B cell (primary cell): ENCODE measurements around the gene SEMA3A. TPM values are rescaled to one million over a fixed set of nuclear protein-coding genes. Genes with fewer than 3 reads are reported as not detected.

Experiments
- ATAC-seq: fragments of 200-7000 bp; cut with Tn5 transposase; one replicate; pipeline ENCODE4 v1.10.0; 2021; ENCODE audit warnings: low read depth, mild to moderate bottlenecking, moderate number of reproducible peaks, moderate library complexity
- CTCF ChIA-PET: fragments of 350-600 bp; sonication (Branson Sonifier 250); formaldehyde crosslinking; loops from one replicate; lab custom pipeline; 2021; ENCODE audit warnings: antibody characterized with exemption, inconsistent platforms; lab: Charles Lee
- POLR2A ChIA-PET: fragments of 350-600 bp; sonication (Branson Sonifier 250); formaldehyde crosslinking; loops from one replicate; lab custom pipeline; 2021; ENCODE audit warnings: antibody characterized with exemption; lab: Charles Lee
- DNase-seq: peaks from one replicate; pipeline ENCODE4 v3.0.0; 2013
- H2AFZ ChIP-seq: 2 replicates; pipeline ENCODE4 v1.6.1; 2012; ENCODE audit warnings: mild to moderate bottlenecking, low read depth, low read length; ENCODE audit not compliant: insufficient read depth, poor library complexity, severe bottlenecking
- H3K27ac ChIP-seq, 2 donors: 1 replicate in 1 of 2; 2 replicates in 1 of 2; pipeline ENCODE4 v1.5.1; 2012 to 2013; ENCODE audit warnings: low read length in 2 of 2, mild to moderate bottlenecking in 2 of 2, moderate library complexity in 1 of 2
- H3K27me3 ChIP-seq, 4 experiments: fragments of 200-600 bp in 1 of 4; sonication (generic) in 1 of 4; replicated peaks in 1 of 4; 1 replicate in 2 of 4; 2 replicates in 2 of 4; pipeline versions ENCODE4 v1.6.1 to v1.7.0; 2013 to 2016; ENCODE audit warnings: low read length in 3 of 4, mild to moderate bottlenecking in 2 of 4, mixed read lengths in 1 of 4, moderate library complexity in 1 of 4; ENCODE audit not compliant: insufficient read depth in 4 of 4, control insufficient read depth in 3 of 4; ENCODE audit errors: control extremely low read depth in 1 of 4
- H3K36me3 ChIP-seq, 2 experiments: replicated peaks in 1 of 2; 1 replicate in 1 of 2; 2 replicates in 1 of 2; pipeline versions ENCODE4 v1.6.1 to v1.7.1; 2013; ENCODE audit warnings: low read length in 1 of 2; ENCODE audit not compliant: insufficient read depth in 2 of 2, control insufficient read depth in 1 of 2; ENCODE audit errors: control extremely low read depth in 1 of 2, extremely low read depth in 1 of 2
- H3K4me1 ChIP-seq, 2 donors: fragments of 200-600 bp in 1 of 2; sonication (generic) in 1 of 2; 1 replicate in 1 of 2; 2 replicates in 1 of 2; pipeline versions ENCODE4 v1.5.1 to v1.6.1; 2013 to 2017; ENCODE audit warnings: low read length in 2 of 2; ENCODE audit not compliant: control insufficient read depth in 2 of 2, insufficient read depth in 2 of 2
- H3K4me2 ChIP-seq: replicated peaks from 2 replicates; pipeline ENCODE3; 2012; ENCODE audit warnings: mild to moderate bottlenecking, low read depth, low read length; ENCODE audit not compliant: poor library complexity, severe bottlenecking
- H3K4me3 ChIP-seq, 5 experiments: fragments of 200-600 bp in 1 of 5; sonication (generic) in 1 of 5; 1 replicate in 3 of 5; 2 replicates in 2 of 5; pipeline versions ENCODE4 v1.5.1 to v1.7.0; 2011 to 2016; ENCODE audit warnings: low read length in 4 of 5, mild to moderate bottlenecking in 4 of 5, low read depth in 2 of 5, control low read depth in 1 of 5, moderate library complexity in 1 of 5; ENCODE audit not compliant: insufficient read depth in 1 of 5; ENCODE audit errors: control extremely low read depth in 1 of 5, extremely low read depth in 1 of 5
- H3K79me2 ChIP-seq: fragments of 200-600 bp; sonication (generic); one replicate; pipeline ENCODE4 v1.6.0; 2016; ENCODE audit warnings: low read length; ENCODE audit not compliant: control insufficient read depth, insufficient read depth
- H3K9ac ChIP-seq: fragments of 200-600 bp; sonication (generic); 2 replicates; pipeline ENCODE4 v1.6.1; 2017; ENCODE audit warnings: mild to moderate bottlenecking, low read length, moderate library complexity
- H3K9me3 ChIP-seq, 3 donors: one replicate each; pipeline versions ENCODE4 v1.6.1 to v1.7.1; 2013; ENCODE audit warnings: low read length in 2 of 3; ENCODE audit not compliant: control insufficient read depth in 2 of 3, insufficient read depth in 1 of 3; ENCODE audit errors: control extremely low read depth in 1 of 3
- H4K20me1 ChIP-seq: 2 replicates; pipeline ENCODE4 v1.6.0; 2012; ENCODE audit warnings: mild to moderate bottlenecking, low read length; ENCODE audit not compliant: insufficient read depth, control insufficient read depth, poor library complexity, severe bottlenecking
- H3K27ac Mint-ChIP-seq: one replicate; pipeline ENCODE4 v1.8.0; 2021; ENCODE audit warnings: mixed read lengths
- H3K27me3 Mint-ChIP-seq: one replicate; pipeline ENCODE4 v1.8.0; 2021; ENCODE audit warnings: mixed read lengths
- H3K4me1 Mint-ChIP-seq: one replicate; pipeline ENCODE4 v1.8.0; 2021; ENCODE audit warnings: mixed read lengths
- H3K4me3 Mint-ChIP-seq: one replicate; pipeline ENCODE4 v1.8.0; 2021; ENCODE audit warnings: mixed read lengths
- H3K9me3 Mint-ChIP-seq: one replicate; pipeline ENCODE4 v1.8.0; 2022; ENCODE audit warnings: mixed read lengths; ENCODE audit not compliant: insufficient read depth
- EZH2 ChIP-seq: IDR thresholded peaks from 2 replicates; pipeline ENCODE4 v1.6.1; 2012; ENCODE audit warnings: borderline replicate concordance, low read depth, mild to moderate bottlenecking, moderate library complexity, low read length; ENCODE audit not compliant: insufficient read depth, poor library complexity, severe bottlenecking
- WGBS: methylation state at CpG from one replicate; pipeline ENCODE4 v1.1.5; 2013; ENCODE audit warnings: missing lambda C conversion rate; ENCODE audit not compliant: insufficient coverage; 5-methylcytosine and 5-hydroxymethylcytosine counted together
- intact Hi-C: fragments of 100-400 bp; cut with micrococcal nuclease; formaldehyde crosslinking; loops from one replicate; pipeline ENCODE4 v1.10.0; 2022
- polyA plus RNA-seq: library from polyadenylated mRNA; depleted of rRNA; stranded (reverse); fragments of >200 nt; gene quantifications from 2 replicates; pipeline ENCODE4 v1.2.3, GENCODE V29; 2012
- total RNA-seq, 2 donors: library from RNA; stranded (reverse); fragments of 120-200 nt in 1 of 2; gene quantifications; 1 replicate in 1 of 2; 2 replicates in 1 of 2; pipeline versions ENCODE4 v1.2.3 to v1.2.4, GENCODE V29; 2013 to 2022
- TF ChIP-seq, protein P1 (sequence below): fragments of 200-600 bp; IDR thresholded peaks from one replicate; pipeline ENCODE4 v1.8.0; 2022; ENCODE audit warnings: antibody characterized with exemption, mild to moderate bottlenecking

SEMA3A gene
- total and polyA plus RNA-seq, 2 donors (not counting 1 experiment from before 2014, with no cell fraction given): not detected

DNA sequence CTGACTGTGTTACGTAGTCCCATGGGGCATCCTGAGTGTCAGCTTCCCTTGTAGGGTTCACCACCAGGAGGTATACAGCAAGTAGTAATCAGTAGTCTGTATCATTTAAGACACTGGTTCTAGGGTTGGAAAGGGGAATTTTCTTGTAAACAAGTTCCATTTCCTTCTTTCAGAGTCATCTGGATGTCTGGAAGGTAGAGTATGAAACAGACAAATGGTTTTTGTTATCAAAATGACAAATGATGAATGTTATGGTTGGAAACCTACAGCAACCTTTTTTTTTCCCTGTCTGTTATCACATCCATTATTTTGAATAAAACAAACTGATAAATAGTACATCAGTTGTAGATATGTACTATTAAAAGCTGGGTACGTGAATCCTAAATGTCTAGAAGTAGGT lies 19.1 kb downstream of the SEMA3A start:
- Histone ChIP-seq H3K9ac (no peak overlapping the region), H3K27ac (no peak overlapping the region), H3K79me2 (no peaks in the 10 kb centered on the region), H3K36me3 (no peaks in the 10 kb centered on the region), H2AFZ (no peak overlapping the region), H3K9me3 (peaks cover 0 to 4% (median 0%) of the 10 kb centered on the region in 3 donors), H3K4me1 (no peaks in the 10 kb centered on the region), H4K20me1 (no peaks in the 10 kb centered on the region), H3K4me2 (no peak overlapping the region), H3K27me3 (no peaks in the 10 kb centered on the region), H3K4me3 (no peak overlapping the region)
- ChIA-PET CTCF (no interaction called here), POLR2A (no interaction called here)
- Mint-ChIP-seq H3K27me3 (no peaks in the 10 kb centered on the region), H3K27ac (no peak overlapping the region), H3K4me1 (no peaks in the 10 kb centered on the region), H3K4me3 (no peak overlapping the region), H3K9me3 (no peaks in the 10 kb centered on the region)
- DNase-seq (no peak), ATAC-seq (no peak)
- no peak for TF ChIP-seq EZH2
- TF ChIP-seq, protein P1, sequence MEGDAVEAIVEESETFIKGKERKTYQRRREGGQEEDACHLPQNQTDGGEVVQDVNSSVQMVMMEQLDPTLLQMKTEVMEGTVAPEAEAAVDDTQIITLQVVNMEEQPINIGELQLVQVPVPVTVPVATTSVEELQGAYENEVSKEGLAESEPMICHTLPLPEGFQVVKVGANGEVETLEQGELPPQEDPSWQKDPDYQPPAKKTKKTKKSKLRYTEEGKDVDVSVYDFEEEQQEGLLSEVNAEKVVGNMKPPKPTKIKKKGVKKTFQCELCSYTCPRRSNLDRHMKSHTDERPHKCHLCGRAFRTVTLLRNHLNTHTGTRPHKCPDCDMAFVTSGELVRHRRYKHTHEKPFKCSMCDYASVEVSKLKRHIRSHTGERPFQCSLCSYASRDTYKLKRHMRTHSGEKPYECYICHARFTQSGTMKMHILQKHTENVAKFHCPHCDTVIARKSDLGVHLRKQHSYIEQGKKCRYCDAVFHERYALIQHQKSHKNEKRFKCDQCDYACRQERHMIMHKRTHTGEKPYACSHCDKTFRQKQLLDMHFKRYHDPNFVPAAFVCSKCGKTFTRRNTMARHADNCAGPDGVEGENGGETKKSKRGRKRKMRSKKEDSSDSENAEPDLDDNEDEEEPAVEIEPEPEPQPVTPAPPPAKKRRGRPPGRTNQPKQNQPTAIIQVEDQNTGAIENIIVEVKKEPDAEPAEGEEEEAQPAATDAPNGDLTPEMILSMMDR: no peak
- no CpG with 5 or more reads among the region's 2 CpGs for WGBS
- intact Hi-C loops: no loop called here

DNA sequence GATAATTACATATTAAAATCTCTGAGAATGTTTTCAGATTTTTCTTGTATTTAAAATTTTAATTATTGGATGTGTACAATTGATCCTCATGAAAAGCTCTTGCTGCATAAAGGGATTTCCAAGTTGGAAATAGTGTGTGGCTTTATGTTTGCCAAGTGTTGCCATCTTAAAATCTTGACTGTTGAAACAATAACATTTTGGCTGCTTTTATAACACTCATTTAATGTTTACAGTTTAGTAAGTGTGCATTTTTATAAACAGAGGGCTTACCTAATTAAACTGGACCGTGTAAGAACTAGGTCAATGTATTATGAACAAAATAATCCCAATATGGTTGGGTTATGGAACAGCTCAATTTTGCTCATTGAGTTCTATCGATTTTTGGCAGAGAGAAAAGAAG lies 23.9 kb downstream of the SEMA3A start:
- H3K27me3 ChIP-seq: no peaks in the 10 kb centered on the region
- H2AFZ ChIP-seq: no peak overlapping the region
- H3K4me3 ChIP-seq: no peak overlapping the region
- H3K9me3 Mint-ChIP-seq: no peaks in the 10 kb centered on the region
- no peaks in the 10 kb centered on the region for H3K4me1 ChIP-seq
- H3K9me3 ChIP-seq: peaks cover 0 to 5% (median 0%) of the 10 kb centered on the region in 3 donors
- no peaks in the 10 kb centered on the region for H3K79me2 ChIP-seq
- no peaks in the 10 kb centered on the region for H3K36me3 ChIP-seq
- no peaks in the 10 kb centered on the region for H3K4me1 Mint-ChIP-seq
- WGBS: no CpG with 5 or more reads among the region's 2 CpGs
- no peak for DNase-seq
- ChIA-PET POLR2A (no interaction called here), CTCF (interaction anchor here (1.2 kb wide), 1 partner anchor 10 kb away, joined by 3 read pairs; no protein-coding TSS in a partner anchor)
- intact Hi-C loops: no loop called here
- H3K4me2 ChIP-seq: no peak overlapping the region
- TF ChIP-seq, protein P1: no peak
- TF ChIP-seq EZH2: no peak
- H3K27me3 Mint-ChIP-seq: no peaks in the 10 kb centered on the region
- no peak overlapping the region for H3K27ac Mint-ChIP-seq
- H3K4me3 Mint-ChIP-seq: no peak overlapping the region
- no peak overlapping the region for H3K9ac ChIP-seq
- H3K27ac ChIP-seq: no peak overlapping the region
- no peak for ATAC-seq
- H4K20me1 ChIP-seq: no peaks in the 10 kb centered on the region
